HL-60 (cell line): ENCODE results near the gene ZP2.

Source experiments
- DNase-seq, 2 experiments: peaks; one replicate each; pipeline ENCODE4 v3.0.0-alpha.2; 2010 to 2020; ENCODE audit warnings: low read depth in 1 of 2, low spot score in 1 of 2
- H3K27ac ChIP-seq: fragments of 250-450 bp; sonication (Bioruptor Pico); replicated peaks from 2 replicates; pipeline ENCODE4 v1.5.1; 2020; ENCODE audit warnings: mild to moderate bottlenecking, moderate library complexity
- H3K27me3 ChIP-seq: fragments of 250-450 bp; sonication (Bioruptor Pico); 2 replicates; pipeline ENCODE4 v1.5.1; 2021; ENCODE audit warnings: mild to moderate bottlenecking, moderate library complexity; ENCODE audit not compliant: insufficient read depth, poor library complexity, severe bottlenecking
- H3K4me3 ChIP-seq: replicated peaks from 2 replicates; pipeline ENCODE4 v1.5.1; 2011; ENCODE audit warnings: mild to moderate bottlenecking, control low read depth, low read length; ENCODE audit not compliant: insufficient read depth
- GABPA ChIP-seq: IDR thresholded peaks from 2 replicates; pipeline ENCODE4 v1.6.1; 2012; ENCODE audit warnings: low read depth
- POLR2AphosphoS5 ChIP-seq: IDR thresholded peaks from 2 replicates; pipeline ENCODE4 v1.6.1; 2012; ENCODE audit warnings: low read depth
- SPI1 ChIP-seq: IDR thresholded peaks from 2 replicates; pipeline ENCODE4 v1.6.1; 2012; ENCODE audit warnings: low read depth, mild to moderate bottlenecking, borderline replicate concordance
- TF ChIP-seq, protein P1 (sequence below): IDR thresholded peaks from 2 replicates; pipeline ENCODE4 v1.6.1; 2012; ENCODE audit warnings: low read depth; ENCODE audit not compliant: insufficient replicate concordance
- TF ChIP-seq, protein P2 (sequence below): IDR thresholded peaks from one replicate; pipeline ENCODE4 v1.5.1; 2011; ENCODE audit warnings: low read length, control low read depth, inconsistent platforms; ENCODE audit not compliant: insufficient read depth

The ZP2 gene

DNA sequence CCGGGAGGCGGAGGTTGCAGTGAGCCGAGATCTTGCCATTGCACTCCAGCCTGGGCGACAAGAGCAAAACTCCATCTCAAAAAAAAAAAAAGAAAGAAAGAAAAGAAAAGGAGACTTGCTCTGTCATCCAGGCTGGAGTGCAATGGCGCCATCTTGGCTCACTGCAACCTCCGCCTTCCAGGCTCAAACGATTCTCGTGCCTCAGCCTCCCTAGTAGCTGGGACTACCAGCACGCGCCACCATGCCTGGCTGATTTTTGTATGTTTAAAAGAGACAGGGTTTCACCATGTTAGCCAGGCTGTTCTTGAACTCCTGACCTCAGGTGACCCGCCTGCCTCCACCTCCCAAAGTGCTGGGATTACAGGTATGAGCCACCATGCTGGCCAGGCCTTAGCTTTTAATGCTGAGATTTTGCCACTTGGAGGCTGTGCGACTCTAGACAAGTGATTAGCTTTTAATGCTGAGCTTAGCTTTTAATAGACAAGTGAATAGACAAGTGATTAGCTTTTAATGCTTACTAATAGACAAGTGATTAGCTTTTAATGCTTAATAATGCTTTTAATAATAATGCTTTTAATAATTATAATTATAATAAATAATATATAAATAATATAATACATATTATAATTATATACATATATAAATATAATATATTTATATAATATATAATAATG lies 43.3 kb downstream of the ZP2 start:
- no peak for TF ChIP-seq SPI1
- TF ChIP-seq, protein P1, sequence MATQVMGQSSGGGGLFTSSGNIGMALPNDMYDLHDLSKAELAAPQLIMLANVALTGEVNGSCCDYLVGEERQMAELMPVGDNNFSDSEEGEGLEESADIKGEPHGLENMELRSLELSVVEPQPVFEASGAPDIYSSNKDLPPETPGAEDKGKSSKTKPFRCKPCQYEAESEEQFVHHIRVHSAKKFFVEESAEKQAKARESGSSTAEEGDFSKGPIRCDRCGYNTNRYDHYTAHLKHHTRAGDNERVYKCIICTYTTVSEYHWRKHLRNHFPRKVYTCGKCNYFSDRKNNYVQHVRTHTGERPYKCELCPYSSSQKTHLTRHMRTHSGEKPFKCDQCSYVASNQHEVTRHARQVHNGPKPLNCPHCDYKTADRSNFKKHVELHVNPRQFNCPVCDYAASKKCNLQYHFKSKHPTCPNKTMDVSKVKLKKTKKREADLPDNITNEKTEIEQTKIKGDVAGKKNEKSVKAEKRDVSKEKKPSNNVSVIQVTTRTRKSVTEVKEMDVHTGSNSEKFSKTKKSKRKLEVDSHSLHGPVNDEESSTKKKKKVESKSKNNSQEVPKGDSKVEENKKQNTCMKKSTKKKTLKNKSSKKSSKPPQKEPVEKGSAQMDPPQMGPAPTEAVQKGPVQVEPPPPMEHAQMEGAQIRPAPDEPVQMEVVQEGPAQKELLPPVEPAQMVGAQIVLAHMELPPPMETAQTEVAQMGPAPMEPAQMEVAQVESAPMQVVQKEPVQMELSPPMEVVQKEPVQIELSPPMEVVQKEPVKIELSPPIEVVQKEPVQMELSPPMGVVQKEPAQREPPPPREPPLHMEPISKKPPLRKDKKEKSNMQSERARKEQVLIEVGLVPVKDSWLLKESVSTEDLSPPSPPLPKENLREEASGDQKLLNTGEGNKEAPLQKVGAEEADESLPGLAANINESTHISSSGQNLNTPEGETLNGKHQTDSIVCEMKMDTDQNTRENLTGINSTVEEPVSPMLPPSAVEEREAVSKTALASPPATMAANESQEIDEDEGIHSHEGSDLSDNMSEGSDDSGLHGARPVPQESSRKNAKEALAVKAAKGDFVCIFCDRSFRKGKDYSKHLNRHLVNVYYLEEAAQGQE, result no peak
- TF ChIP-seq GABPA, result no peak
- TF ChIP-seq, protein P2, sequence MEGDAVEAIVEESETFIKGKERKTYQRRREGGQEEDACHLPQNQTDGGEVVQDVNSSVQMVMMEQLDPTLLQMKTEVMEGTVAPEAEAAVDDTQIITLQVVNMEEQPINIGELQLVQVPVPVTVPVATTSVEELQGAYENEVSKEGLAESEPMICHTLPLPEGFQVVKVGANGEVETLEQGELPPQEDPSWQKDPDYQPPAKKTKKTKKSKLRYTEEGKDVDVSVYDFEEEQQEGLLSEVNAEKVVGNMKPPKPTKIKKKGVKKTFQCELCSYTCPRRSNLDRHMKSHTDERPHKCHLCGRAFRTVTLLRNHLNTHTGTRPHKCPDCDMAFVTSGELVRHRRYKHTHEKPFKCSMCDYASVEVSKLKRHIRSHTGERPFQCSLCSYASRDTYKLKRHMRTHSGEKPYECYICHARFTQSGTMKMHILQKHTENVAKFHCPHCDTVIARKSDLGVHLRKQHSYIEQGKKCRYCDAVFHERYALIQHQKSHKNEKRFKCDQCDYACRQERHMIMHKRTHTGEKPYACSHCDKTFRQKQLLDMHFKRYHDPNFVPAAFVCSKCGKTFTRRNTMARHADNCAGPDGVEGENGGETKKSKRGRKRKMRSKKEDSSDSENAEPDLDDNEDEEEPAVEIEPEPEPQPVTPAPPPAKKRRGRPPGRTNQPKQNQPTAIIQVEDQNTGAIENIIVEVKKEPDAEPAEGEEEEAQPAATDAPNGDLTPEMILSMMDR, result no peak
- no peak for TF ChIP-seq POLR2AphosphoS5

DNA sequence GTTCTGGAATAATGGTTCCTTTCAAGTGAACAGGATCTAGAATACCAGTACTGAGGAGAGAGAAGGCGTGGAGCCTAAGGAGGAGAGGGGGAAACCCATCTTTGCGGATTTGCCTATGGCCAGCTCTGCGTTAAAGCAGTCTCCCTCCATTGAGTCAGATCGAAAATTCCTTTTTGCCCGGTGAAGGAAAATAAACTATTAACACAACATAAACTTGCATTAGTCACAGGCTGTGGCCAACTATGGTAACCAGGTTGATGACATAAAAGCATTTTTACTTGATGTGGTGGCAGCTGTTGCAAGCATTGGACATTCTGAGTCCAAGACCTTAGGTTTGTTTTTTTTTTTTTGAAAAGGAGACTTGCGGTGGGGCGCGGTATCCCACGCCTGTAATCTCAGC lies 44.0 kb downstream of the ZP2 start:
- TF ChIP-seq SPI1, result no peak
- TF ChIP-seq POLR2AphosphoS5, result no peak
- TF ChIP-seq, protein P1, result no peak
- no peak for TF ChIP-seq GABPA
- TF ChIP-seq, protein P2, result no peak
- no peak overlapping the region for H3K27ac ChIP-seq
- no peak for DNase-seq
- no peaks in the 10 kb centered on the region for H3K27me3 ChIP-seq
- H3K4me3 ChIP-seq, result no peak overlapping the region

More for the DNA sequence above, 43.3 kb downstream of the ZP2 start:
- no peak for DNase-seq
- Histone ChIP-seq H3K27ac (no peak overlapping the region), H3K4me3 (no peak overlapping the region), H3K27me3 (no peaks in the 10 kb centered on the region)

DNA sequence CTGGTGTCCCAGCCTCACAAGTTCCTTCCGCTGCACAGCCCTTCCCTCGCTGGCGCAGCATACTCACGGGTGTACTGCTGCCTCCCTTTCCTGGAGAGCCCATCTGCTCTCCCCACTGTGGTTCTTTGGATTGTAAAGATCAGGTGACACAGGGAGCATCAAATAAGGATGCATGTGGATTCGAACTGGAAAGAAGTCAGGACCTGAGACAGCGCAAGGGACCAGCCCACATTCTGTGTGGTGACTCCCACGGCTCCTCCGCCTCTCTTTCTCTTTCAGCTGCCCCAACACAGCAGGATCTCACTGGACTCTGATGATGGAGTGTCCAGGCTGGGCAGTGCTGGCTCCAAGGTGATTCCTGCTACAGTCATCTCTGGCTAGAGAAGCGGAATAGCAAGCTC lies 44.8 kb downstream of the ZP2 start:
- Histone ChIP-seq H3K27me3 (no peaks in the 10 kb centered on the region), H3K4me3 (no peak overlapping the region), H3K27ac (no peak overlapping the region)
- DNase-seq, result no peak
- TF ChIP-seq SPI1 (no peak), GABPA (no peak), POLR2AphosphoS5 (no peak)
- TF ChIP-seq, protein P1, result peak; percentile 88
- TF ChIP-seq, protein P2, result no peak
